SU-DHL-6 (cell line): Measurements from ENCODE around the gene POU4F1.

Experiments
- H2AFZ ChIP-seq: fragments of 200-600 bp; sonication (generic); 2 replicates; pipeline ENCODE4 v1.6.1; 2014; ENCODE audit warnings: low read depth, mild to moderate bottlenecking, moderate library complexity, mixed read lengths, antibody characterized with exemption, low read length; ENCODE audit not compliant: severe bottlenecking
- H3F3A ChIP-seq: fragments of 200-600 bp; shearing (Covaris generic); 2 replicates; pipeline ENCODE4 v1.6.0; 2016; ENCODE audit warnings: antibody characterized with exemption, mild to moderate bottlenecking; ENCODE audit not compliant: insufficient read depth
- H3K27ac ChIP-seq: fragments of 200-600 bp; sonication (generic); 2 replicates; pipeline ENCODE4 v1.5.1; 2016; ENCODE audit warnings: low read depth, mild to moderate bottlenecking, low read length, moderate library complexity, mixed read lengths
- H3K27me3 ChIP-seq: fragments of 200-600 bp; sonication (generic), shearing (Covaris generic); 2 replicates; pipeline ENCODE4 v1.6.0; 2014; ENCODE audit warnings: mild to moderate bottlenecking, low read length
- H3K36me3 ChIP-seq: fragments of 200-600 bp; sonication (generic); 2 replicates; pipeline ENCODE4 v1.6.1; 2014; ENCODE audit warnings: mild to moderate bottlenecking, low read length, mixed read lengths
- H3K4me2 ChIP-seq: fragments of 300-600, 200-600 bp; shearing (Covaris generic), sonication (generic); 2 replicates; pipeline ENCODE4 v1.6.0; 2014; ENCODE audit warnings: low read length, low read depth, mild to moderate bottlenecking; ENCODE audit not compliant: poor library complexity, severe bottlenecking
- H3K4me3 ChIP-seq: fragments of 200-600 bp; sonication (generic); 2 replicates; pipeline ENCODE4 v1.5.1; 2014; ENCODE audit warnings: antibody characterized with exemption, low read length, mild to moderate bottlenecking, mixed read lengths; ENCODE audit not compliant: insufficient read depth, poor library complexity, severe bottlenecking
- H3K79me2 ChIP-seq: fragments of 200-600 bp; sonication (generic); 2 replicates; pipeline ENCODE4 v1.6.1; 2014; ENCODE audit warnings: mild to moderate bottlenecking, low read length, moderate library complexity; ENCODE audit not compliant: insufficient read depth
- H3K9ac ChIP-seq: fragments of 200-600 bp; sonication (generic); 2 replicates; pipeline ENCODE4 v1.7.0; 2014; ENCODE audit warnings: mild to moderate bottlenecking, low read length
- H3K9me2 ChIP-seq: fragments of 200-600 bp; sonication (generic); replicated peaks from 2 replicates; pipeline ENCODE4 v1.6.1; 2014; ENCODE audit warnings: low read length; ENCODE audit not compliant: insufficient read depth
- H3K9me3 ChIP-seq: fragments of 200-600 bp; sonication (generic); 2 replicates; pipeline ENCODE4 v1.6.1; 2014; ENCODE audit warnings: low read length, mixed read lengths; ENCODE audit not compliant: insufficient read depth
- H4K20me1 ChIP-seq: fragments of 200-600 bp; sonication (generic); 2 replicates; pipeline ENCODE4 v1.6.1; 2014; ENCODE audit warnings: low read depth, mild to moderate bottlenecking, antibody characterized with exemption, low read length, moderate library complexity, mixed read lengths
- EZH2phosphoT487 ChIP-seq: fragments of 200-600 bp; sonication (generic), shearing (Covaris generic); conservative IDR thresholded peaks from 2 replicates; pipeline ENCODE4 v1.6.1; 2018; ENCODE audit warnings: mild to moderate bottlenecking, antibody characterized with exemption, low read length, moderate library complexity, mixed read lengths
- TF ChIP-seq, protein P1 (sequence below): fragments of 200-600 bp; sonication (generic); IDR thresholded peaks from one replicate; pipeline ENCODE4 v1.5.1; 2017; ENCODE audit warnings: antibody characterized with exemption, mild to moderate bottlenecking, low read length, moderate library complexity; ENCODE audit not compliant: insufficient read depth, poor library complexity, severe bottlenecking

Gene POU4F1

DNA sequence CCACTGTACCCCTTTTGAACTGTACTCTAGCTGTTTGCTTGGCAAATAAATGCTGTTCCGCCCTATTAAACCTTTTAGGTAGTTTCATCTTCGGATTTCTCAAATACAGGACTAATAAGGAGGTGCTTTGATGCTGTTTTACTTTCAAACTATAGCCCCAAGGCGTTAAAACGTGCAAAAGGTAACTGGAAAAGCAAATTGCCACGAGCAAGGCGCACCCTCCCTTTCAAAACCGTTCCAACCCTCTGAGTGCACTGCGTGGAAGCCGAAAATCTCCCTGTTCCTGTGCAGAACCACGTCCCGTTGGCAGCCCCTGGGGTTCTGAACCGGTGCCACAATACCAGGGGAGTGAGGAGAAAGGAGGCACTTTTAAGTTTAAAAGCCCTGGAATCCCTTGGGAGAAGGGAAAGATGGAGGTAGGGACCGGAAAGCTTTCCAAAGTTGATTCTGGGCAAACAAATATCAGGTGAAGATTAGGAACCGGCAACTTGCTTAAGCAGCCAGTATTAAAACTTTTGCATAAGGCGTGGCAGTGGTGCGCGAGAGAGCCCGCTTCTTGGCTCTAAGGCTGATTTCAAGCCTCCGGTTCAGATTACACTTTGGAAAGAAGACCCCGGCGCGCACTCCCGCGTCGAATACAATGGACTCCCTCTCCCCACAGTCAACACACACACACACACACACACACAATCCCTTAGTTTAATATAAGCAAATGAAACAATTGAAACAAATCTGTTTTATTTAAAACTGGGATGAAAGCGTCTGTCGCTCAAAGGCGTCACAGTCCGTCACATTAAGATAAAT lies 9.5 kb downstream of the POU4F1 start:
- Histone ChIP-seq H3K36me3 (no peaks in the 10 kb centered on the region), H3K9me2 (no peaks in the 10 kb centered on the region), H4K20me1 (no peaks in the 10 kb centered on the region), H3K79me2 (no peaks in the 10 kb centered on the region), H3K9me3 (no peaks in the 10 kb centered on the region), H3K9ac (no peak overlapping the region), H2AFZ (no peak overlapping the region), H3K27me3 (no peaks in the 10 kb centered on the region), H3K4me3 (no peak overlapping the region), H3F3A (no peaks in the 10 kb centered on the region), H3K4me2 (no peak overlapping the region), H3K27ac (no peak overlapping the region)
- TF ChIP-seq, protein P1, sequence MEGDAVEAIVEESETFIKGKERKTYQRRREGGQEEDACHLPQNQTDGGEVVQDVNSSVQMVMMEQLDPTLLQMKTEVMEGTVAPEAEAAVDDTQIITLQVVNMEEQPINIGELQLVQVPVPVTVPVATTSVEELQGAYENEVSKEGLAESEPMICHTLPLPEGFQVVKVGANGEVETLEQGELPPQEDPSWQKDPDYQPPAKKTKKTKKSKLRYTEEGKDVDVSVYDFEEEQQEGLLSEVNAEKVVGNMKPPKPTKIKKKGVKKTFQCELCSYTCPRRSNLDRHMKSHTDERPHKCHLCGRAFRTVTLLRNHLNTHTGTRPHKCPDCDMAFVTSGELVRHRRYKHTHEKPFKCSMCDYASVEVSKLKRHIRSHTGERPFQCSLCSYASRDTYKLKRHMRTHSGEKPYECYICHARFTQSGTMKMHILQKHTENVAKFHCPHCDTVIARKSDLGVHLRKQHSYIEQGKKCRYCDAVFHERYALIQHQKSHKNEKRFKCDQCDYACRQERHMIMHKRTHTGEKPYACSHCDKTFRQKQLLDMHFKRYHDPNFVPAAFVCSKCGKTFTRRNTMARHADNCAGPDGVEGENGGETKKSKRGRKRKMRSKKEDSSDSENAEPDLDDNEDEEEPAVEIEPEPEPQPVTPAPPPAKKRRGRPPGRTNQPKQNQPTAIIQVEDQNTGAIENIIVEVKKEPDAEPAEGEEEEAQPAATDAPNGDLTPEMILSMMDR = no peak
- TF ChIP-seq EZH2phosphoT487 = no peak

DNA sequence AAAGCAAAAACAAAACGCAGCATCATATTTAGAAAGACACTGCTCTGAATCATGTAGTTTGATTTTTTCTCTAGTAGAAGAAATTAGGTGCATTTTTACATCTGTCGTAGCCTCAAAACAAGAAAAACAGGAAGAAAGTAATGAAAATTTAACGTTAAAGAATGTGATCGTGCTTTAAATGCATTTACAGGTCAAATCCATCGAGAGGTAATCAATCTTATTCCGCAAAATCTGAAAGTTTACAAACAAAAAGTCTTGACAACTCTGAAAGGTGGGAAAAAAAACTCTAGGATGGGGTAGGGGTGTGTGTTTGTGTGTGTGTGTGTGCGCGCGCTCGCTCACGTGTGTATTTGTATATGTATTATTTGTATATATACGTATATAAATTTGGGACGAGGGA lies 10.2 kb downstream of the POU4F1 start:
- Histone ChIP-seq H3K4me2 (no peak overlapping the region), H3F3A (no peaks in the 10 kb centered on the region), H3K4me3 (no peak overlapping the region)

DNA sequence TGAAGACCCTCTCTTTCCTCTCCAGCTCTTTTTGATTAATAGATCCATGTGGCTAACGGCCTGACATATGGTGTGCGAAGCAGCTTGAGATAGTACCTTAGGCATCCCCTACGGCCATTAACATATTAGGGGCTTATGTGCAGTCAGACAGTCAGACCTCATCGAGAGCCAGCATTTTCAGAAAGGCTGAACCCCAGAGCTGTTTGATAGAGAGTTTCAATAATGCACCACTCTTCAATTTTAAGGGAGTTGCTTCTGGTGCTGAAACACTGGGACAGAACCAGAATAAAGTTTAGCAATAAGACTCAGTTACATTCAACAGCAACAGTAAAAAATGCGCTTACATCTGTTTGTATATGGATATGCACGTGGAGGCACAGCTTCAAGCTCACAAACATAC lies 10.8 kb downstream of the POU4F1 start:
- Histone ChIP-seq H3K79me2 (no peaks in the 10 kb centered on the region), H3K27me3 (no peaks in the 10 kb centered on the region), H3K36me3 (no peaks in the 10 kb centered on the region), H3K27ac (no peak overlapping the region), H3K9me2 (no peaks in the 10 kb centered on the region), H3K4me3 (no peak overlapping the region), H4K20me1 (no peaks in the 10 kb centered on the region), H3K9me3 (no peaks in the 10 kb centered on the region), H3F3A (no peaks in the 10 kb centered on the region), H3K4me2 (no peak overlapping the region), H3K9ac (no peak overlapping the region), H2AFZ (no peak overlapping the region)
- TF ChIP-seq, protein P1 = no peak
- TF ChIP-seq EZH2phosphoT487 = no peak

More for the DNA sequence above, 10.2 kb downstream of the POU4F1 start:
- Histone ChIP-seq H3K27me3 (no peaks in the 10 kb centered on the region), H3K9me2 (no peaks in the 10 kb centered on the region), H3K9ac (no peak overlapping the region), H3K9me3 (no peaks in the 10 kb centered on the region), H4K20me1 (no peaks in the 10 kb centered on the region), H2AFZ (no peak overlapping the region), H3K79me2 (no peaks in the 10 kb centered on the region), H3K36me3 (no peaks in the 10 kb centered on the region), H3K27ac (no peak overlapping the region)
- no peak for TF ChIP-seq EZH2phosphoT487
- TF ChIP-seq, protein P1 = no peak
